Ramos (cell line): ENCODE measurements around the gene KIF1B.
"Not testable (repeated sequence)": the region's sequence is repeated elsewhere in the genome, so short reads cannot be mapped to it uniquely, and the experiment has no call there.

ENCODE experiments used
- in situ Hi-C: fragments of 300-500 bp; cut with MboI; formaldehyde crosslinking; loops from one replicate; pipeline ENCODE4 v1.14.3; 2022; ENCODE audit warnings: low sequenced_read_pairs; ENCODE audit not compliant: unreplicated experiment

KIF1B gene

DNA sequence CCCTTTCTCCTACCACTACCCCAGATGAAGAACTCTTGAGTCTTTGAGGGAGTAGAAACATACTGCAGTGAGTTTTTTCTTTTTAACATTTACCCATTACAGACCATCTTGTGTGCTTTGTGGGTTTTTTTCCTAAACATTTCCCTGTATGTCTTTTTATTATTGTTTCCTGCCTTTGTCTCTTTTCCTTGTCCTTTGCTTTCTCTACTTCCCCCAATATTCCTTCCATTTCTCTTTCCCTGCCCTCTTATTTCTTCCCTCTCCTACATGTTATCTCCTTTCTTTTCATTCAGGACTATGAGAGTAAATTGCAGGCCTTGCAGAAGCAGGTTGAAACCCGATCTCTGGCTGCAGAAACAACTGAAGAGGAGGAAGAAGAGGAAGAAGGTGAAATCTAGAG lies 109.4 kb downstream of the KIF1B start:
- in situ Hi-C loops = no loop called here

DNA sequence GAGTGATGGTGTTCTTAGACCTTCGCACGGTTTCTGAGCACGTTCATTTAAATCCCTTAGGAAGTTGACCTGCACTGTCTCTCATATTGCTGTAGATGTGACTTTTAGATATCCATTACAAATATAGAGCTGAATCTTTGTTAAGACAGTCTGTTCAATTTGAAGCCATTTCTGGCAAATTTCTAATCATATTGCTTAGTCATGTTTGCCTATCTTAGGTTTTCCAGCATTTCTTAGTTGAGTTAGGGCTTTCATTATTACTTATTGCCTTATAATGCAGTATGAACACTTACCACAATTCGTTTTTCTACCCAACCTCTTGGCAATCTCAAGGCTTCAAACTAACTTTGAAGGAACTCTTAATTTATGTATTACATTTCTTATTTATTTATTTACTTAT lies 110.0 kb downstream of the KIF1B start:
- in situ Hi-C loops = no loop called here

DNA sequence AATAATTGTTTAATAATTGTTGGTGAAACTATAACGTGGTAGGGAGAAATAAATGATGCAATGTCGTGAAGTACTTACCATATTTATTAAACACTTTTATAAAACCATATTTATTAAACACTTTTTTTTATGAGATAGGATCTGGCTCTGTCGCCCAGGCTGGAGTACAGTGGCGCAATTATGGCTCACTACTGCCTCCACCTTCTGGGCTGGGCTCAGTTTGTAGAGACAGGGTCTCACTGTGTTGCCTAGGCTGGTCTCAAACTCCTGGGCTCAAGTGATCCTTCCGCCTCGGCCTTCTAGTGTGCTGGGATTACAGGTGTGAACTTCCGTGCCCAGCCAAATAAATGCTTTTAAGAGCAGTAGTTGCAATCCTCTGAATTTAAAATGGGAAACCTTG lies 112.5 kb downstream of the KIF1B start:
- in situ Hi-C loops = no loop called here

DNA sequence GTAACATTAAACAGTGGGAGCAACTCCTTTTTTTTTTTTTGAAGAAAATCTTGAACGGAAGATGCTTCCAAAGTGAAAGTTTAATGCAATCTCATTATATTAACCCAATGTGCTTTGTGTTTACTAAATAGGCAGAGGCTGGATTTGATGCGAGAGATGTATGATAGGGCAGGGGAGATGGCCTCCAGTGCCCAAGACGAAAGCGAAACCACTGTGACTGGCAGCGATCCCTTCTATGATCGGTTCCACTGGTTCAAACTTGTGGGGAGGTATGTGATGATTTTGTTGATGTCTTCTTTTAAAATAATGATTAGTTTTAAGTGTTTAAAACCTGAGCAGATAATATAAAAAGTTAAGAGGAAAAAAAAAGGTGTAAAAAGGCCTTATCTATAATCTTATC lies 114.3 kb downstream of the KIF1B start:
- in situ Hi-C loops = no loop called here

DNA sequence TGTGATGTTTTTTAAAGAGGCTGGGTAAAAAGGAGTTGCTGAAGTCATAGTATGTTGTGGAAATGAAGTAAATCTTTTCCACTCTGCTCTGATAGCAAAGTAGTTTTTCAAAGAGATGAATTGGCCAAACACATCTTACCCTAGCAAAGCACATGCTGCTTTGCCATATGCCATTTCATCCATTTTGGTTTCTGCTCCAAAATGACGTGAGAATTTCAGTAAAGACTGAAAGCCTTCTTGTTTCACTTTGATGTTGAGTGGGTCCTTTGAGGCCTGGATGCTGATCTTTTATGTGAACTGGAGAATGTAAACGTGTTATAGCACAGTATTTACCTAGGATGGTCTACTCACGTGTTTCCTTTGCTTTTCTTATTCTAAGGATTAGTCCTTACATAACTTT lies 115.2 kb downstream of the KIF1B start:
- in situ Hi-C loops = no loop called here

DNA sequence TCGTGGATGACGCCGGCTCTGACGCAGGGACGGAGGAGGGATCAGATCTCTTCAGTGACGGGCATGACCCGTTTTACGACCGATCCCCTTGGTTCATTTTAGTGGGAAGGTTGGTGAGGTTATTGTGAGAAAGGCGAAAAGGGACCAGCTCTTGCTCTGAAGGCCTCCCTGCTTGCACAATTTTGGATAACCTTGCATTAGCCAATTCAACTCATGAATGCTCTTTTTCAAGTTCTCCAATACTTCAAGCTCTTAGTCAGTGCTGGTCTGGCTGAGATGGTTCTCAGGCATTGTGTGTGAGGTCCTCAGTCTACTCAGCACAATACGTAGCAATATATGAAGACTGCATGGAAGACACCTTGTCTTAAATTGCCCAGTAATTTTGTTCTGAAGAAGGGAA lies 115.9 kb downstream of the KIF1B start:
- in situ Hi-C loops = no loop called here

DNA sequence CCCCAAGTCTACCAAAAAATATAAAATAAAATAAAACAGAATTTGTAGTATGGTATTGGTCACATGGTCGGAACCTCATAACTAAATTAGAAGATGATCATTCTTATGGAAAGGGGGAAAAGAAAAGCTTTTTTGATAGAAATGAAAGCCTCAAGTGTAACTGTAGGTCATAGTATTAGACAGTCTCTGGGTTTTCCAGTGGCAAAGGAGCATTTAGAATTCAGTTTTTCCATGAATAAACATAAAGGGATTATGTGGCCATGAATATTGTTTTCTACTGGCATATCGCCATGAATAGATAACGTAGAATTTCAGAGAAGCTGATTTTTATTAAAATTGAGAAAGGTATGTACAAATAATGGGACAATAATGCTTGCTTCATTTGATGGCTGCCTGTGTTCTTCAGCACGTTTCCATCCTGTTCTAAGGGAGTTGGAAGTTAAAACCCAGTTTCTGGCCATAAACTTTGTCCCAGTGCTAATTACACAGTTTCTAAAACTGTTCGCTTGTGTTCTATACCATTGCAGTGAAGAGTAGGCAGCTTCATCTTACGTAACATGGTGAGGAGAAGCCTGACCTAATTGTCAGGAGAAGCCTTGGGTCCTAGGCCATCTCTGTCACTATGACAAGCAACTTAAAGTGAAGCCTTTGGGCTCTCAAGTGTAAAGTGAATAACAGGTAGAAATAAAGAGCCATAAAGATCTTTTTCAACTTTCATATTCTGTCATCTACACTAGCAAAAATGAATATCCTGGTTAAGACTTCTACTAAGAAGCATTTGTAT lies 118.0 kb downstream of the KIF1B start:
- in situ Hi-C loops = no loop called here

DNA sequence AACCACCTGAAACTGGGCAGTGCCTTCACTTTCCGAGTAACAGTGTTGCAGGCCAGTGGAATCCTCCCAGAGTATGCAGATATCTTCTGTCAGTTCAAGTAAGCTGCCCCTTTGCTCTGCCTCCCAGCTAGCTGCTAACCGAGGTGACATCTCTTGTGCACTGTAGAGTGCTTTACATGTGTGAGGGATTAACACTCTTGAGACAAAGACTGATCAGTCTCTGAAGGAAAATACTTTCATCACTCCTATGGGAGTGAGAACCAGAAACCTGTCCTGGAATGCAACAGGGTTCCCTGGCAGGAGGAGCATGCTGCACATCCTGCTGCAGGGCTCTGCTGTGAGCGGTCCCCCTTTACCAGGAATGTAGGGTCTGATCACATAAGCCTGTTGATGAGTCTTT lies 127.1 kb downstream of the KIF1B start:
- in situ Hi-C loops = no loop called here

DNA sequence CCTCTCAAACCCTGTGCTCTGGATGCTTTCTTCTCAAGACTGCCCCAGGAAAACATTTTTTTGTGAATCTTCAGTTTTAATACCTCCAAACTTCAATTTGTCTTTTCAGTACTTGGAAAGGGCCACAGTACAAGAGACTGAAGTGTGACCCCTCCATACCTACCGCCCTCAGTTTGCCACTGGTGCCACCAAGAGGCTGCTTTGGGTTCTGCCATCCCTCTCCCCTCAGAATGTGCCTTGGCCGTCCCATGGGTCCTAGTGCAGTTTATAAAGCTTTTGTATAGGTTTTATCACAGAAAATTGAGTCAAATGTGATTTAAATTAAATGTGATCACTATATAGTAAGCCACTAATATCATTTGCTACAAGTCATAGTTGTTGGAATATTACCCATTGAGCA lies 127.7 kb downstream of the KIF1B start:
- in situ Hi-C loops = no loop called here

DNA sequence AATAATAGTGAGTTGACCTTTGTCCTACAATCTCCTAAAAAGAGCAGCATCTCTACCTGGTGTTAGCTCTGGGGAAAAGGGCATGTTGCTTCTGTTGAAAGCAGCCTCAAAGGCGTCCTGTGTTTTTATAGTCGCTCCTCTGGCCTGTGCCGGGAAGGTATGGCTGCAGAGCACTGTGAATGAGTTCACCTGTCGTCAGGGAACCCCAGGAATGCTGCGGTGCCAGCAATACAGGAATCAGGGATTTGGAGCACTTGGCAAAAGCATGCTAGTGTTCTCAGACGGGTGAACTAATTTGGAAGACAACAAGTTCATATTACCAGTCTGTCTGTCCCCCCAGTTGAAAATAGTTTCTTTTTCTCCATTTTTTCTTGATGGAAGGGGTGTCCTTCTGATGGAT lies 128.2 kb downstream of the KIF1B start:
- in situ Hi-C loops = no loop called here

DNA sequence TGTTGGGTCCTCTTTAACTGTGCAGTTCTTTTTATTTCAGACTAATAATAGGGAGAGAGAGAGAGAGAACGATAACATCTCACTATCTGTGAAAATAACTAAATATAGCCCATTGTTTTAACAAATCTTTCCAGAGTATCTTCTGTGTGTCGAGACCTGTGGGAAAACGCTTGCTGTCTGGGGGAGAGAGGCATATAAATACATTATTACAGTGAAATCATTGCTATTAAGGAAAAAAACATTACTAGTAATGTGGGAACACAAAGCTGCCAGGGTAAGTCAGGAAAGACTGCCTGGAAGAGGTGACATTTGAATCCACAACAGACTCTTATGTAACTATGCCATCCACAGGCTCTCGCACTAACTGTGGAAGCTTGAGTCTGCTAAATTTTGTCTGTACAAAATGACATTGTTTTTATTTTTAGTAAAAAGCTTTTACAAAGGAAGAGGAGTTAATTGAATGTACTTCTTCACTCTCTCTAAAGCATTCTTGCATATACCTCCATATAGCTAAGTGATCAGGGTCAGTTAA lies 128.7 kb downstream of the KIF1B start:
- in situ Hi-C loops = no loop called here

DNA sequence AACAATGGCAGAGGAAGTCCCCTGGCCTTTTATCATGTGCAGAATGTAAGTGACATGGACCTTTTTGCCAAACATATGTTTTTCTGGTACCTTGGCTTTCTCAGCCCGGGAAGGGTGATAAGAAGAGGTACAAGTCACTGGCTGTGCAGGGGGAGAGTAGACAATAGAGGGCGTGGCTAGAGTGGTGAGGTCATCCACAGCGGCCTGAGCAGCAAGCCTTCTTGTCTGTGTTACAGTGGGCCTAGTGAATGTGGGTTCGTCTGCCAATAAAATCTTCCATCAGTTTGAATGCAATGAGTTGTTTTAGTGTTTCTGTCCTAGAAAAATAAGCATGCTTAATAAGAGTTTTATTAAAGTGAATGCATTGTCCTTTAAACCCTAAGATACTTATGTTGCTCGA lies 129.4 kb downstream of the KIF1B start:
- in situ Hi-C loops = no loop called here

DNA sequence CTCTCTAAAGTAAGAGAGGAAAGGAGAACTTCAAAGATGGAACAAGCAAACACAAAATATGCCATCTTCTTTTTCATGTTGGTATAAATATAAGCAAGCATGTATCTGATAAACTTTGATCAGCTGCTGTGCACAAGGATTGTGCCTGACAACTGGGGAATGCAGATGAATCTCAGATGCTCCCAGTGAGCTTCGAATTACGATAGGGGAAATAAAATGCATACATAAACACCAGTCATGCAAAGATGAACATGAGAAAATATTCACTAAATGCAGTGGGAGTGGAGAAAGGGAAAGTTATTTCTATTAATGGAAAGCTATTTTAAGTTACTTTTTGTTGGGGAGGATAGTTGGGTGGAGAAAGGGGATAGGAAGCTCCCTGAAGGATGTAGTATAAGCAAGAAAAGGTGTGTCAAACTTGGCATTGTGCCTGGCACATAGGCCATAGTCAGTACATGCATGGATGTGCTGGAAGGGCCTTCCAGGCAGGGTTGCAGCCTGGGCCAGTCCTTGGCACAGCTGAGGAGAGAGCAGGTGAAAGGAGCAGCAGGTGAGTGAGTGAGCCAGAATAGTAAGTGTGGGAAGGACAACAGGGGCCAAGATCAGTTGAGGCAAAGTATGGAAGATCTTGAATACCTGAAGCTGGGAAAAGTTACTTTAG lies 130.7 kb downstream of the KIF1B start:
- in situ Hi-C loops = no loop called here

DNA sequence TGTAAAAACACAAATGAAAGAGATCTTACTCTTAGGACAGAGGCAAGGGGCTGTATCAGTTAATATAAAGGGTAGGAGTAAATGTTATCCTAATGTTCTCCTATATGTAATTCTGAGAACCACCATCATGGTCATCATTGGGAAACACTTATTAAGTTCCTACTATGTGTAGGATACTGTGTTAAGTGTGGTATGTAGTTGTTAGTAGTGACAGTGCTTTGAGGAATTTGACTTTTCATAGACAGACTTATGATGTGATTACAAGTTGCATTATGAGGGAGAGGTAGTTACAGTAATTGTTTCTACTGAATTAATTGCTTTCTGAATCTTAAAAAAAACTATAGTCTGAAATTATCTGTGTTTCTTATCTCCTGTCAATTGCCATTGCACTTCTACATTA lies 136.7 kb downstream of the KIF1B start:
- in situ Hi-C loops = no loop called here

DNA sequence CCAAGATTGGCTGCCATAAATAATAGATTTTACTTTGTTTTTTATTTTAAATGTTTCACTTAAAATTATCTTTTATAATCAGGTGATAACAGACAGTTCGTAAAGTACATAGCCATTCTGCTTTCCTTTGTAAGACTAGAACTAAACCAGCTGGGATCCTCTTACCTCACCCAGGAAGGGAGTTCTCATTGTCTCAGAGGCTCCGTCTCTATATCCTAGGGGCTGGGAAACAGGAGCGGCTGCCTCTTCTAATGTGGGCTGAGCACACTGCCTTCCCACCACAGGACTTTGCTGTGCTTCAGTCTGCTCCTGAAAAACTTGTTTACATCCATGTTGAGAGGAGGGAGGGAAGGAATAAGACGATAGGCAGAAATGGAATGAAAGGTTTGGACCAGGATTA lies 142.9 kb downstream of the KIF1B start:
- in situ Hi-C loops = no loop called here

DNA sequence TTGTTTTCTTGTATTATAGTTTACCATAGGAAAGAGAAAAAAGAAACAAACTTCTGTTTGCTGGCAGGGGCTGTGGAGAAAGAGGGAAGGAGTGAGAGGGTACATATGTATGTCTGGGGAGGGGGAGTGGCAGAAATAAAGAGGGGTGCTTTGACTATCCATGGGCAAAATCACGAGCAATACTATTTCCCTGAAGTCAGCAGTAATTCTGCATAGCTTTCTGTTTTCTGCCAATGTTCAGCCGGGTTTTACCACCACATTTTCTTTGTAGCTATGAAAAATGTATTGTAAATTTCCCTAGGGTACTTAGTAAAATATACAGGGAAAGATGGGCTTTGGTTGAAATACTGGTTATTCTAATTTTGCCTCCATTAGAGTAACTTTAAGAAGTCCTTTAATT lies 143.3 kb downstream of the KIF1B start:
- in situ Hi-C loops = no loop called here

DNA sequence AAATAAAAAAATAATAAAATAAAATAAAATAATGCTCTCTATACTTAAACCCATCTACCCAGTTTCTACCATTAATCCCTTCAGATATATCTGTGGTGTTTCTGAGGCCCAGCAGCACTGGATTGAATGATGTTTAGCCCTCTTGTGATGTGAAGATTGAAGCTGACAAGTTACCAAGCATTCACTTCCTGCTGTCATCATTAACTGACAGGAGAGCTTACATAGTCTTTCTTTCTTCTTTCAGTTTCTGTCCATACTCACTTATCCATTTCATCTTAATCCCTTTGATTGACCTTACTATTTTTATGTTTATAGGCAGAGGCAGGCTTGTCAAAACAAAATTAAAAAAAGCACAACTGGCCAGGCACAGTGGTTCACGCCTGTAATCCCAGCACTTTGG lies 149.7 kb downstream of the KIF1B start:
- in situ Hi-C loops = no loop called here

DNA sequence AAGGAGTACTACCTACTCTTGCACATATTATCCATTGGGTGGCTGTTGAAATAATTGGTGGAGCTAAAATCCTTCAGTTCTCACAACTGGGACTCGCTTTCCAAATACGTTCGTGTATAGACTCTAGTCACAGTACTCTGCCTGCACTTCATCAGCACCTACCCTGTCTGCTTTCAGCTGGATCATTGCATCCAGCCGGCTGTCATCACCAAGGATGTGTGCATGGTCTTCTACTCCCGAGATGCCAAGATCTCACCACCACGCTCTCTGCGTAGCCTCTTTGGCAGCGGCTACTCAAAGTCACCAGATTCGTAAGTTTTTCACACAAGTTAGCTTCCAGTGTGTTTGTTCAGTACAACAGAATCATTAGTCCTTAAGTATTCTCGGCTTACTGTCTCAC lies 151.1 kb downstream of the KIF1B start:
- in situ Hi-C loops = no loop called here

DNA sequence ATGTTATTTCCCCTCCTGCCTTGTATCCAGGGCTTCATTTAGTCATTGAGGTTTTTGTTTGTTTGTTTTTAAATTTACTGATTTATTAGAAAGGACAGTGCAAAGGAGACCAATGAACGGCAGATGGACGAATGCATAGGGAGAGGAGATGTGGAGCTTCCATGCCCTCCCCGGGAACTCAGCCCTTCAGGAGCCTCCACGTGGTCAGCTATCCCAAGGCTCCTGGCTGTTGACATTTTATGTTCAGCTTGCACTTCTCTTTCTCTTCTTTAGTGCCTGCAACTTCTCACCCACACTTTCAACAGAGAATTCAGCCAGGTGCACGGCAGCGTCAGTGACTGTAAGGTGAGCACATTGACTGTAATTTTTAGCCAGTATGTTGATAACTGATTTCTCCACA lies 157.8 kb downstream of the KIF1B start:
- in situ Hi-C loops = no loop called here

DNA sequence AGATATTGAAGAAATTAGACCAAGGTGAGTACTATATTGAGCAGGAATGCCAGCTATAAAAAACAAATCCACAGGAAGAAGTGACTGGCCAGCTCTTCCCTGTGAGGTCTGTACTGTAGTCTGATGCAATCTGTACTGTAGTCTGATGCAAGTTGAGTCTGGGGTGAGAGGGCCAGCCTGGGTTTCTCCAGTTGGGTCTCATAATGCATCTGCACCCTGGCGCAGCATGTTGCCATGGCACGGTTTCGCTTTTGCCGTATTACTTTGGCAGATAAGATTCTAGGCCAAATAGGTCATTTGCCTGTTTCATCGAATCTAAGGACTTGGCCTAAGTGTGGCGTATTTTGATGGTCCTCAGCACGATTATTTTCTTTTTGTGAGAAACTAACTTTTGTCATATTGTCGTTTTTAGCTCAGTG lies 164.1 kb downstream of the KIF1B start:
- in situ Hi-C loops = no loop called here

DNA sequence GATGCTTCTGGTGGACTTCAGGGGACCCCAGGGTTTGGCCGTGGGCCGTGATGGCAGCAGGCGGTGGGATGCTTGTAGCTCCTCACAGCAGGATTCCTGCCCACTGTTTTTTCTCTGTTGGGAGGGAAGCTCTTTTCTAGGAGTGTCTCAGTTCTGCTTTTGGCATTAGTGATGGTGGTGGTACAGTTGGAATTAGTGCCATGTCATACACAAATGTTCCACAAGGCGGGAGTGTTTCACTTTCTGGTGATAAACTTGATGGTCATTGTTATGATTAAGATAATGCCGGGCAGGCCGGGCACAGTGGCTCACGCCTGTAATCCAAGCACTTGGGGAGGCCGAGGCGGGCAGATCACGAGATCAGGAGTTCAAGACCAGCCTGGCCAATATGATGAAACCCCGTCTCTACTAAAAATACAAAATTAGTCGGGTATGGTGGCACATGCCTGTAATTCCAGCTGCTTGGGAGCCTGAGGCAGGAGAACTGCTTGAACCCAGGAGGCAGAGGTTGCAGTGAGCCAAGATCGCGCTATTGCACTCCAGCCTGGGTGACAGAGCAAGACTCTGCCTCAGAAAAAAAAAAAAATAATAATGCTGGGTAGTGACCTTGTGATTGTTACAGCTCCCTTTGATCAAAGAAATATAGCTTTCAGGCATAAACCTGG lies 167.1 kb downstream of the KIF1B start:
- in situ Hi-C loops = not testable (repeated sequence)
